KMS-11 (cell line): ENCODE data around the gene ZNF665.

Source experiments
- H2AFZ ChIP-seq: fragments of 200-600 bp; sonication (generic); 2 replicates; pipeline ENCODE4 v1.6.1; 2016; ENCODE audit warnings: antibody characterized with exemption, mixed run types, low read depth
- H3K27ac ChIP-seq: fragments of 200-600 bp; sonication (generic); 2 replicates; pipeline ENCODE4 v1.6.1; 2016; ENCODE audit warnings: mild to moderate bottlenecking, mixed run types
- H3K27me3 ChIP-seq: fragments of 200-600 bp; sonication (generic); 2 replicates; pipeline ENCODE4 v1.6.1; 2017; ENCODE audit warnings: mild to moderate bottlenecking, low read depth, mixed run types, moderate library complexity; ENCODE audit not compliant: insufficient read depth
- H3K36me3 ChIP-seq: fragments of 200-600 bp; sonication (generic); 2 replicates; pipeline ENCODE4 v1.6.1; 2017; ENCODE audit warnings: mild to moderate bottlenecking, mixed run types; ENCODE audit not compliant: insufficient read depth
- H3K4me1 ChIP-seq: fragments of 200-600 bp; sonication (generic); 2 replicates; pipeline ENCODE4 v1.6.1; 2016; ENCODE audit warnings: mild to moderate bottlenecking, low read depth, mixed run types; ENCODE audit not compliant: poor library complexity, severe bottlenecking
- H3K4me2 ChIP-seq: fragments of 200-600 bp; sonication (generic); 2 replicates; pipeline ENCODE4 v1.7.0; 2016; ENCODE audit warnings: mild to moderate bottlenecking, mixed run types
- H3K4me3 ChIP-seq: fragments of 200-600 bp; sonication (generic); IDR thresholded peaks from 2 replicates; pipeline ENCODE4 v1.6.1; 2017; ENCODE audit warnings: low read depth, low read length, mixed read lengths; ENCODE audit not compliant: insufficient read depth
- H3K79me2 ChIP-seq: fragments of 200-600 bp; sonication (generic); 2 replicates; pipeline ENCODE4 v1.6.1; 2016; ENCODE audit warnings: low read depth, mixed run types; ENCODE audit not compliant: insufficient read depth
- H3K9ac ChIP-seq: fragments of 200-600 bp; sonication (generic); 2 replicates; pipeline ENCODE4 v1.6.1; 2016; ENCODE audit warnings: mild to moderate bottlenecking, mixed run types
- H4K20me1 ChIP-seq: fragments of 200-600 bp; sonication (generic); 2 replicates; pipeline ENCODE4 v1.6.1; 2016; ENCODE audit warnings: mild to moderate bottlenecking, mixed run types; ENCODE audit not compliant: insufficient read depth
- TF ChIP-seq, protein P1 (sequence below): fragments of 200-600 bp; sonication (generic); conservative IDR thresholded peaks from 2 replicates; pipeline ENCODE4 v1.6.1; 2017; ENCODE audit warnings: low read depth, mild to moderate bottlenecking, antibody characterized with exemption, low read length, moderate library complexity, mixed read lengths

ZNF665 gene

DNA sequence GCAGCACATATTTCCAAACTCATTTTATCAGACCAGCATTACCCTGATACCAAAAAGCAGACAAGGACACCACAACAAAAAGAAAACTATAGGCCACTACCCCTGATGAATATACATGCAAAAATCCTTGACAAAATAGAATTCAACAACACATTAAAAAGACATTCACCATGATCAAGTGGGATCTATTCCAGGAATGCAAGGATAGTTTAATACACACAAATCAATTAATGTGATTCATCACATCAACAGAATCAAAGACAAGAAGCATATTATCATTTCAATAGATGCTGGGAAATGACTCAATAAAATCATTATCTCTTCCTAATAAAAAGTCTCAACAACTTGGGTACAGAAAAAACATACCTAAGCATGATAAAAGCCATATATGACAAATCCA, 45.5 kb downstream of the ZNF665 start:
- Histone ChIP-seq H3K36me3 (no peaks in the 10 kb centered on the region), H3K9ac (no peak overlapping the region), H3K4me2 (no peak overlapping the region), H3K27me3 (no peaks in the 10 kb centered on the region), H3K79me2 (no peaks in the 10 kb centered on the region), H3K4me3 (no peak overlapping the region), H3K4me1 (no peaks in the 10 kb centered on the region), H4K20me1 (no peaks in the 10 kb centered on the region), H3K27ac (no peak overlapping the region), H2AFZ (no peak overlapping the region)
- TF ChIP-seq, protein P1, sequence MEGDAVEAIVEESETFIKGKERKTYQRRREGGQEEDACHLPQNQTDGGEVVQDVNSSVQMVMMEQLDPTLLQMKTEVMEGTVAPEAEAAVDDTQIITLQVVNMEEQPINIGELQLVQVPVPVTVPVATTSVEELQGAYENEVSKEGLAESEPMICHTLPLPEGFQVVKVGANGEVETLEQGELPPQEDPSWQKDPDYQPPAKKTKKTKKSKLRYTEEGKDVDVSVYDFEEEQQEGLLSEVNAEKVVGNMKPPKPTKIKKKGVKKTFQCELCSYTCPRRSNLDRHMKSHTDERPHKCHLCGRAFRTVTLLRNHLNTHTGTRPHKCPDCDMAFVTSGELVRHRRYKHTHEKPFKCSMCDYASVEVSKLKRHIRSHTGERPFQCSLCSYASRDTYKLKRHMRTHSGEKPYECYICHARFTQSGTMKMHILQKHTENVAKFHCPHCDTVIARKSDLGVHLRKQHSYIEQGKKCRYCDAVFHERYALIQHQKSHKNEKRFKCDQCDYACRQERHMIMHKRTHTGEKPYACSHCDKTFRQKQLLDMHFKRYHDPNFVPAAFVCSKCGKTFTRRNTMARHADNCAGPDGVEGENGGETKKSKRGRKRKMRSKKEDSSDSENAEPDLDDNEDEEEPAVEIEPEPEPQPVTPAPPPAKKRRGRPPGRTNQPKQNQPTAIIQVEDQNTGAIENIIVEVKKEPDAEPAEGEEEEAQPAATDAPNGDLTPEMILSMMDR = no peak

DNA sequence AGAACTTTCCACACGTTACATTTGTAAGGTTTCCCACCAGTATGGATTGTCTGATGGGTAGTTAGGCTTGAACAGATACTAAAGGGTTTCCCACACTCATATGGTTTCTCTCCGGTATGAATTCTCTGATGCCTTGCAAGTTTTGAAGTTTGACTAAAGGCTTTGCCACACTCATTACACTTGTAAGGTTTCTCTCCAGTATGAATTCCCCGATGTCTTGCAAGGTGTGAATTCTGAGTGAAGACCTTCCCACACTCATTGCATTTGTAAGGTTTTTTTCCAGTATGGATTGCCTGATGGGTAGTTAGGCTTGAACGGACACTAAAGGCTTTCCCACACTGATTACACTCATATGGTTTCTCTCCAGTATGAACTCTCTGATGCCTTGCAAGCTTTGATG, 52.8 kb downstream of the ZNF665 start:
- H3K36me3 ChIP-seq = no peaks in the 10 kb centered on the region
- TF ChIP-seq, protein P1 = no peak

DNA sequence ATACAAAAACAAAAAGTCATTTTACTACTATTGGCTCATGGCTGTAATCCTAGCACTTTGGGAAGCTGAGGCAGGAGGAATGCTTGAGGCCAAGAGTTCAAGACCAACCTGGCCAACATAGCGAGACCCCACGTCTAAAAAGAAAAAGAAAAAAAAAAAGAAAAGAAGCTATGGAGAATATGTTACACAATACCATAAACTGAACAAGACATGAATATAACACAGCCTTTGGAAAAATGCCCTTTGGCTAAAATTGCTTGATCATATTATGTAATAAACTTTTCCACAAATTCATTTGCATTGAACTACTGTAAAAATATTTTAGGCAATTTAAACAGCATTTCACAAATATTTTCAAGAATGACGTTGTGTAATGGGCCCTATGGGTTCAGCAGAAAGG, 56.7 kb downstream of the ZNF665 start:
- Histone ChIP-seq H4K20me1 (no peaks in the 10 kb centered on the region), H3K27ac (no peak overlapping the region), H3K36me3 (no peaks in the 10 kb centered on the region), H3K4me2 (no peak overlapping the region), H3K79me2 (no peaks in the 10 kb centered on the region), H3K9ac (no peak overlapping the region), H3K4me1 (no peaks in the 10 kb centered on the region), H3K4me3 (no peak overlapping the region), H2AFZ (no peak overlapping the region), H3K27me3 (no peaks in the 10 kb centered on the region)
- TF ChIP-seq, protein P1 = no peak

More for the DNA sequence above, 52.8 kb downstream of the ZNF665 start:
- Histone ChIP-seq H3K27me3 (no peaks in the 10 kb centered on the region), H4K20me1 (no peaks in the 10 kb centered on the region), H3K79me2 (no peaks in the 10 kb centered on the region), H3K27ac (no peak overlapping the region), H3K9ac (no peak overlapping the region), H3K4me2 (no peak overlapping the region), H3K4me1 (no peaks in the 10 kb centered on the region), H2AFZ (no peak overlapping the region), H3K4me3 (no peak overlapping the region)

DNA sequence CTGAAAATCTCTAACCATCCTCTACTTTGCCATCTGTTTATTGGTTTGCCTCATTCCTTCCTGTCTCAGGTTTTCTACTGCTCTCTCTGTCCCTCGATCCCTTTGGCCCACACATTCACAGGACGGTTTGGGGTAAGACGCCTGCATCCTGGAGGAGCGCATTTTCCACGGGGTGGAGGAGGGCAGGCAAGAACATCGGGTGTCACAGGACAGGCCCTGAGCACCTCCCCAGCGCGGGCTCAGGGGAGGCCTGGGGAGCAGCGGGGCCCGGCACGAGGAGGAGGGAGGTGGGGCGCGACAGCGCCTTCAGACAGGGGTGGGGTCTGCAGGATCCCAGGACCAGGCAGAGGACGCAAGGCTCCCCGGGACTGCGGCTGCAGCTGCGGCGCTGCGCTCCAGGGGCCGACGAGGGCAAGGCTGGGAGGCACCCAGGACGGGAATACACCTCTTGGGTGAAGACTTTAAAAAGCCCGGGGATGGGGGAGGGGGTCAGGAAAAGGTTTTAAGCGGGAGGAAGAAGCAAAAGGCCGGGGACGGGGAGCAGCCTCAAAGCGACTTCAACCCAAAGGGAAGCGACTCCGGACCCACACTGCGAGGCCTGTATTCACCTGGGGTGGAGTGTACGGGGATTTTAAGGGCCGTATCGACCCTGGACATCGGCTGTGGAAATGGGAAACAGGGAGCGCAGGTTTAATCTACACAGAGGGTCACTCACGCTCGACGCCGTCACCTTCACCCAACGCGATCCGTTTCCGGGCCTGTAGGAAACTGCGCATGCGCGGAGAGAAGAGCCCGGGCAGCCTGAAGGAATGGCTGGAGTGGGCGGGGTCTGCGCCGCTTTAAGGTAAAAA, 60.8 kb downstream of the ZNF665 start, which contains the start of gene ZNF415:
Gene ZNF415 (minus strand): TSS at position 770 of the 851 bp plus-strand sequence. CDS start 10,234 bp downstream, outside the sequence.
- no peak within 1 kb of the TSS for H3K9ac ChIP-seq
- H4K20me1 ChIP-seq = no peaks in the 10 kb centered on the region
- no peaks in the 10 kb centered on the region for H3K36me3 ChIP-seq
- TF ChIP-seq, protein P1 = no peak
- no peak within 1 kb of the TSS for H3K4me2 ChIP-seq
- no peak within 1 kb of the TSS for H3K4me3 ChIP-seq
- no peaks in the 10 kb centered on the region for H3K79me2 ChIP-seq
- no peak within 1 kb of the TSS for H3K27ac ChIP-seq
- no peaks in the 10 kb centered on the region for H3K27me3 ChIP-seq
- no peaks in the 10 kb centered on the region for H3K4me1 ChIP-seq
- no peak within 1 kb of the TSS for H2AFZ ChIP-seq
